Erythroblast (primary cell): Measurements from ENCODE around the gene TFAM.
"Not testable (repeated sequence)": the region's sequence is repeated elsewhere in the genome, so short reads cannot be mapped to it uniquely, and the experiment has no call there.

Source experiments
- DNase-seq, 2 experiments: peaks; one replicate each; lab custom pipeline; 2025; lab: John Stamatoyannopoulos, UW
- GATA1 ChIP-seq: IDR thresholded peaks from 2 replicates; pipeline ENCODE4 v1.6.1; 2011; ENCODE audit warnings: low read depth, mild to moderate bottlenecking, control low read depth, low read length, moderate library complexity
- POLR2A ChIP-seq: IDR thresholded peaks from 2 replicates; pipeline ENCODE4 v1.6.1; 2011; ENCODE audit warnings: mild to moderate bottlenecking, low read length

Gene TFAM

DNA sequence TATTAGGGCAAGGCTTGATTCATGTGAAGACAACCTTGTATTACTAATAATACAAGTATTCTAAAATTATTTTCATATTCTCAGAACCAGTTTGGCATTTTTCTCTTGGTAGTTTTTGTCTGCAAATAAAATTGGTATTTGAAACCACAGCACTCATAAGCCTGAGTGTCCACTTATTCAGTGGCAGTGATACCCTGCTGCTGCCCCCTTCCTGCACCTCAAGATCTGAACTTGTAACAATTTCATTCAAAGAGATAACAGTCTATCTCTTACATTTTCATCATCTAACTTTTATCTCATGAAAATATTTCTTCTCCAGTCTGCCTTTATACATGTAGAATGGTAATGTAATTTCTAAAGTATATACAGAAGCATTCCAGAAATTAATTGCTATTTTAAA, 9.3 kb downstream of the TFAM start:
- TF ChIP-seq POLR2A = no peak
- TF ChIP-seq GATA1 = no peak
- DNase-seq = no peak

DNA sequence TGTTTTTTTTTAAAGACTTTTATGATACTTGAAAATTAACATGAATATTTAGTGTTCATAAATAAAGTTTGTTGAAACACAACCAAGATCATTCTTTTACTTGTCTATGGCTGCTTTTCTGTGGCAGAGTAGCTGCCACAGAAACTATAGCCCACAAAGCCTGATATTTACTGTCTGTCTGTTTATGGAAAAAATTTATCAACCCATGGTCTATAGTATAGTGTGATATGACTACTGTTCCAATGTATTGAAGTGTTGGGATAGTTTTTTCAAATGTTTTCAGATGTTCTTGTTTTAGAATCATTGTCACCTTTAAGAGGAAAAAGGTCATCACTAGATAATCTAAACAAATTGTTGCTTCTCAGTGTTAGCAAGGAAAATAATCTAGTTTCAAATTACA, 10.8 kb downstream of the TFAM start:
- no peak for DNase-seq
- no peak for TF ChIP-seq POLR2A
- TF ChIP-seq GATA1 = no peak

DNA sequence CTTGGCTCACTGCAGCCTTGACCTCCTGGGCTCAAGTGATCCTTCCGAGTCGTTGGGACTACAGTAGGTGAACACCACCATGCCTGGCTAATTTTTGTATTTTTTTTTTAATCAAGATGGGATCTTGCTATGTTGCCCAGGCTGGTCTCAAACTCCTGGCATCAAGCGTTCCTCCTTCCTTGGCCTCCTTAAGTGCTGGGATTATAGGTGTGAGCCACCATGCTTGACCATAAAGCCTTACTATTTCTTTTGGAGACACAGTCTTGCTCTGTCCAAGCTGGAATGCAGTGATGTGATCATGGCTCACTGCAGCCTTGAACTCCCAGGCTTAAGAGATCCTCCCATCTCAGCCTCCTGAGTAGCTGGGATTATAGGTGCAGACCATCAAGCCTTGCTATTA, 12.6 kb downstream of the TFAM start:
- no peak for DNase-seq

DNA sequence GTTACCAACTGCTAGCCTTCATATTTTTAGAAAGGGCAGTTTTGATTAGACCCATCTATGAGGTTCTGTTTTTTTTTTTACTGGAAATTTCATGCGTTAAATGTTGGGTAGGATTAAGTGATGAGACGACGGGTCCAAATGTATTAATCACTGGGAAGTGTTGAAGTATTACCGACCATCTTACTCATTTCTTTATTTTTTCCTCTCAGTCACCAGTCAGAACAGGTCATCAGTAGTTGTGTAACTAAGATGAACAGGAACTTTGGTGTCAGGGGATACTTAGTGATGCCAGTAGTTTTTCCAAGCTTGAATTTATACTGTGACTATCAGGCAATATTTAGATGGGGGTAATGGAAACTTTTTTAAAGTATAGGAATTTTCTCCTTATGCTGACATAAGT, 14.2 kb downstream of the TFAM start:
- DNase-seq = no peak
- no peak for TF ChIP-seq GATA1
- TF ChIP-seq POLR2A = no peak

More for the DNA sequence above, 12.6 kb downstream of the TFAM start:
- TF ChIP-seq GATA1 (no peak), POLR2A (no peak)

DNA sequence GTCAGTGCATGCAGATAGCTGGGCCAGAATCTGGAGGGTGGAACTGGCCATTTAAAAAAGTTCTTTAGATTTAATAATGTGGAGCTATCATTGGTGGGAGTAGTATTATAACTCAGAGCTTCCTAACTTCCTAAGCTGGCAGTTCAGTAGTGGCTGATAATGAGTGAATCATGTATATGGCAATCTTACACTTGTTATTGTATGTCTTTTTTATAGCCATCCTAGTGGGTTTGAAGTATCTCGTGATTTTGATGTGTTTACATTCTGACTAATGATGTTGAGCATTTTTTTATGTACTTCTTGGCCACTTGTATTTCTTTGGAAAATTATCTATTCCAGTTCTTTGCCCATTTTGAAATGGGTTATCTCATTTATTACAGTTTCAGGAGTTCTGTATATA, 15.4 kb downstream of the TFAM start:
- DNase-seq = no peak
- no peak for TF ChIP-seq POLR2A
- no peak for TF ChIP-seq GATA1

DNA sequence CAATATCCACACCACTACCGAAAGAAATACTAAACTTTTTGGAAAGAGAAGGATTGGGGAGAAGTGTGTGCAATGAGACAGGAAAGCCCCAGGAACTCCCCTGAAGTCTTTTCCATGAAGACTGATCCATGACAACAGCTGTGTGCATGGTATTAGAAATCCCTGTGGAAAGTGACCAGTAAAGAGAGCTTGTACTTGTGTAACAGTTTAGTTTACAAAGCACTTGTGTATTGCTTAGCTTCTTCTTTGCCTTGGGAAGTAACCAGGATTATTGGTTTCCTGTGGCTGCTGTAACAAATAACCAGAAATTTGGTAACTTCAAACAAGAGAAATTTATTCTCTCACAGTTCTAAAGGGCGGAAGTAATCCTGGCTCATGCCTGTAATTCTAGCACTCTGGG, 18.8 kb downstream of the TFAM start:
- DNase-seq = no peak
- TF ChIP-seq GATA1 = no peak
- TF ChIP-seq POLR2A = no peak

DNA sequence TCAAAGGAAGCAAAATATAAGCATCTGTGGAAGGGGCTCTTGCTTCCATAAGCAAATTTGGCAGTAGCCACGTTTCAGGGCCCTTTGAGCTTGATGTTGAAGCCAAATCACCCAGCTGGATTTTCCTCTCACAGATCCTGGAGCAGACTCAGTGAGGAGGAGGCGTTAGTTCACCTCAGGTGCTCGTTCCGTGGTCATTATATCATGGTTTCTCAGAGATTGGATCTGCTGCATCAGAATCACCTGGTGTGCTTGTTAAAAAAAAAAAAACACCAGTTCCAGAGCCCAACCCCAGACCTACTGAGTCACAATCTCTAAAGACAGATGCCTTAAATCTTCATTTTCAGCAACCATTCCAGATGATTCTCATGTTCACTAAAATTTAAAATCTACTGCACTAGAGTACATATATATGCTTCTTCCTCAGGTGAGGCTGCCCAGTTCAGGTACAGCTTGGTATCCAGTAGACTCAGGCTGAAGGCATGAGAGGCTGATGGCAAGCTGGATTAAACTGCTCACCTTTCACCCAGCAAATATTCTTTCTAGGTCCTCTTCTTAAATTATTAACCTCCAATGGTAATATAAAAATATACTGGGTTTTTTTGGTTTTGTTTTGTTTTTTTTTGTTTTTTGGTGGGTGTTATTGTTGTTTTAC, 24.9 kb downstream of the TFAM start:
- DNase-seq = no peak
- TF ChIP-seq POLR2A = no peak
- TF ChIP-seq GATA1 = no peak

DNA sequence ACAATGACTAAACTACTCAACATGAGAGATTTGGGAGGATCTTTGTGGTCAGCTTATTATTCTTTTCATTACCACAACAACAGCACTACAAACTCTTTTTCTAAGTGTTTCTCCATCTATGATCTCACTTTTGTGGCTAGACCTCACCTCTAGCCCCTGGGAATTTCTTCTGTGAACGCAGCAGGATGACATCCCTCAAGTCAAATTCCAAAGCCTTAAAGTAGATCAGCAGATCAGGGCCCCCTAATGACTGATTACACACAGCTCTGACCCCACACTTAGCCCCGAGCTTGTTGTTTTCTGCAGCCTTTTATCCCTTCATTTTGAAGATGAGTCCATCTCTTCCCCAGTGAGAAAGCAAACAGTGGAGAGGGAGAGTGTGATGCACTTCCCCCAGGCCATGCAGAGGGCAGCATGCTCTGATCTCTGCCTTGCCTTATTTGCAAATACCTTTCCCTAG, 27.3 kb downstream of the TFAM start:
- TF ChIP-seq POLR2A (no peak), GATA1 (no peak)
- no peak for DNase-seq

DNA sequence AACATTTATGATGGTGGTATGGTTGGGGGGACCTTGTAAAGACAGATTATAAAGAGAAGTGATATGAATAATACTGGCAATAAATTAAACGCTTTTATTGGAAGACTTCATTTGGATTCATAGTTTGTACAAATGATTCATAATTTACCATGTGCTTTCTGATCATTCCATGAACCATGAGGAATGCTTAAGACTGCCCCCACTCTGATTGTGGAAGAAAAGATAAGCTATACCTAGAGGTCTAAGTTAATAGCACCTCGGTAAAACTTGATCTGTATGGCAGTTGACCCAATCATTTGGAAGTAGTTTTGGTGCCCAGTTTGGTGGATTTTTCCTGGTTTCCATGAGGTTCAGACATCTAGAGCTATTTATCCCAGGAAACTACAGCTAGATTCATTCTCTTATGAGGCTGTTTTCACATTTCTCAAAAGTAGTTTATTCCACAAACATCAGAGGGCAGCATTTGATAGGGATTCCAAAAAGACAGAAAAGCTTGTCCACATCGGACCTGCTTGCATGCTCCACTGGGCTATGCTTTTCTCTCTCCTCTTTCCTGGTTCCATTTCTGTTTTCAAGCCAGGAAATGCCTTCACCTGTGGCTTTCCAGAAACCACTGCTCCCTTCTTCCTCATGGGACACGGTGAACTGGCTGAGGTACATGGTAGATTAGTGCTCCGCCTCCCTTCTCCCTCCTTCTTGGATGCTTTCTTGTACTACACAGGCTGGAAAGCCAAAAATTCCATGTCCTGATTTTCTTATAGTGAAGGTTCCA, 29.2 kb downstream of the TFAM start:
- no peak for TF ChIP-seq GATA1
- no peak for TF ChIP-seq POLR2A
- no peak for DNase-seq

DNA sequence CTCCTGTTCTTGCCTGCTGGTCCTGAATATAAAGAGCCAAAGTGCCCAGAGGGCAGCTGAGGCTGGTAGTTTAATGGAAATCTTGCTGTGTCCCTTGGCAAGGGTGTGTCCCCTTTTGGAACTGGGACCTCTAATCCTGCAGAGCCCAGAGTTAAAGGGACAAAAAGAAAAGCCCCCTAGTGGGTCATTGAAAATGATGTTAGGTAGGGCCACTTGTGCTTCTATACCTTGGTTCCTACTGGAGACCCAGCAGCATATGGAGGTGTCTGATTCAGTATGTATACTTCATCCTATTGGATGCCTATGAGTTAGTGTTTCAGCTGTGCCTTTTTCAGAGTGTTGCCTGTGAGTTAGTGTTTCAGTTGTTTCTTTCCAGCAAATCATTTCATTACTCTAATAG, 30.5 kb downstream of the TFAM start:
- no peak for DNase-seq
- TF ChIP-seq GATA1 = no peak
- no peak for TF ChIP-seq POLR2A

DNA sequence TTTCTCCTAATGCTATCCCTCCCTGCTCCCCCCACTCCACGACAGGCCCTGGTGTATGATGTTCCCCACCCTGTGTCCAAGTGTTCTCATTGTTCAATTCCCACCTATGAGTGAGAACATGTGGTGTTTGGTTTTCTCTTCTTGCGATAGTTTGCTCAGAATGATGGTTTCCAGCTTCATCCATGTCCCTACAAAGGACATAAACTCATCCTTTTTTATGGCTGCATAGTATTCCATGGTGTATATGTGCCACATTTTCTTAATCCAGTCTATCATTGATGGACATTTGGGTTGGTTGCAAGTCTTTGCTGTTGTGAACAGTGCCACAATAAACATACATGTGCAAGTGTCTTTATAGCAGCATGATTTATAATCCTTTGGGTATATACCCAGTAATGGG, 32.7 kb downstream of the TFAM start:
- DNase-seq = not testable (repeated sequence)

DNA sequence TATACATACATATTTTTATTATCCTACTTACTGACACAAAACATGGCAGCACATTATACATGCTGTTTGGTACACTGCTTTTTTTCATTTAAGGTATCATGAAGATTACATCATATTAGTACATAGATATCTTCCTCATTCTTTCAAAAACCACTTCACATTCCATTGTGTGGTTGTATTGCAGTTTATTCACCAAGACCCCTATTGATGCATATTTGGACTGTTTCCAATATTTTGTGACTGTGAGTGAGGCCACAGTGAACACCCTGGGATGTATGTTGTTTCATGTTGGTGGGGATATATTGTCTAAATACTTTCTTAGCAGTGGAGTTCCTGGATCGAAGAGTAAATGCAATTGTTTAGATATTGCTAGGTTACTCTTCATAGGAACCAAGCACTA, 39.0 kb downstream of the TFAM start:
- TF ChIP-seq POLR2A (no peak), GATA1 (no peak)
- no peak for DNase-seq

DNA sequence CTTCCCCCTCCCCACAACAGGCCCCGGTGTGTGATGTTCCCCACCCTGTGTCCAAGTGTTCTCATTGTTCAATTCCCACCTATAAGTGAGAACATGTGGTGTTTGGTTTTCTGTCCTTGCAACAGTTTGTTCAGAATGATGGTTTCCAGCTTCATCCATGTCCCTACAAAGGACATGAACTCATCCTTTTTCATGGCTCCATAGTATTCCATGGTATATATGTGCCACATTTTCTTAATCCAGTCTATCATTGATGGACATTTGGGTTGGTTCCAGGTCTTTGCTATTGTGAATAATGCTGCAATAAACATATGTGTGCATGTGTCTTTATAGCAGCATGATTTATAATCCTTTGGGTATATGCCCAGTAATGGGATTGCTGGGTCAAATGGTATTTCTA, 43.2 kb downstream of the TFAM start:
- not testable (repeated sequence) for DNase-seq

DNA sequence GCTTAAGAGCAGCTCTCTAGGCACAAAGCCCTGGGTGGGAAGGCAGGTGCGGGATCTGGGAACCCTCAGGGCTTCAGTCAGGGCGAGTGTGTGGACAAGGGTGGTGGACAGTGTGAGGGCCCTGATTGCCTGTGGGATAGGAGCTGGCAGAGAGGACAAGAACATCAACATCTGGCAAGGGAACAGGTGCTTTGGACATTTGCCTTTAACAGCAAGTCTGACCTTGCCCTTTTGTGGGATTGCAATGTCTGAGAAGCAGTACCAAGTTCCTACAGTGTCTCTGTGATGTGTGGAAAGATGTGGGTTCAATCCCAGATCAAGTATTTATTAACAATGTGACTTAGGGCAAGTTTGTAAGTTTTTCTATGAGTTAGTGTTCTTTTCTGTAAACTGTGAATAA, 46.7 kb downstream of the TFAM start:
- DNase-seq = no peak
- TF ChIP-seq GATA1 (no peak), POLR2A (no peak)

DNA sequence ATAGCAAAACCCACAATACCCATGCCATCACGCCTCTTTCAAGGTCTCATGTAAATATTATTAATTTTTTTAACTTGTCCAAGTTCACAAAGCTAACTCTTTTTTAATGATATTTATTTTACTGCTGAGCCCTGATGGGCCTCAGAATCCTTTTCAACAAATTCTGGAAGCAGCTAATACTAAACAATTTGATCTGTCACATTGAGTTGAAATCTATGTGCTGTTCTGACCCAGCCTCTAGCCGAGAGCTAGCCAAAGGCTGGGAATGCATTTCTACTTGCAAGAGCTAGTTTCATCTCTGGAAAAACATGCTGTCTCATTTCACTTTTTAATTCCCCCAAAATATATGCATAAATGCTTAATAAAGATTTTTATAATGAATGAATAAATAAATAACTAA, 47.9 kb downstream of the TFAM start:
- no peak for TF ChIP-seq POLR2A
- TF ChIP-seq GATA1 = no peak
- no peak for DNase-seq
